ENCODE data around the gene FTO. TPM values are rescaled to one million over a fixed set of nuclear protein-coding genes. Genes with fewer than 3 reads are reported as not detected.
A peak's percentile ranks its signal among the peaks of the same experiment; 100 is the strongest.

FTO gene
- total and polyA plus RNA-seq, 2 of the 13 experiments (the other 11 are each of a cell fraction or from before 2014, with no cell fraction given), result 41.6 to 55.8 TPM

- TF ChIP-seq DDIT3 (CRISPR knock-in tag; IDR thresholded peaks at IDR 0.05), result no peak
- no peak for TF ChIP-seq ZMYM4 (CRISPR knock-in tag; IDR thresholded peaks at IDR 0.05)
- no peak for TF ChIP-seq ZNF703 (CRISPR knock-in tag; IDR thresholded peaks at IDR 0.05; ENCODE audit: borderline replicate concordance)
- TF ChIP-seq ZNF816 (CRISPR knock-in tag; IDR thresholded peaks at IDR 0.05; ENCODE audit: borderline replicate concordance), result no peak
- 0 out of 2 replicates have a peak, but pooled peaks have one; percentile 8 for TF ChIP-seq ZFP82 (CRISPR knock-in tag; IDR thresholded peaks at IDR 0.05; ENCODE audit: borderline replicate concordance)
- no peak for TF ChIP-seq ZNF30 (CRISPR knock-in tag; IDR thresholded peaks at IDR 0.05)
- TF ChIP-seq ZFP37 (CRISPR knock-in tag; IDR thresholded peaks at IDR 0.05; ENCODE audit: borderline replicate concordance), result no peak
- TF ChIP-seq NFIC (IDR thresholded peaks at IDR 0.05; ENCODE audit: low read length), result no peak
- TF ChIP-seq ZNF781 (CRISPR knock-in tag; IDR thresholded peaks at IDR 0.05; ENCODE audit: borderline replicate concordance, not compliant biosample characterization), result no peak
- no peak for TF ChIP-seq ZNF512 (CRISPR knock-in tag; IDR thresholded peaks at IDR 0.05)
- TF ChIP-seq SOX5 (CRISPR knock-in tag; IDR thresholded peaks at IDR 0.05; ENCODE audit: borderline replicate concordance), result no peak
- TF ChIP-seq MAFF (IDR thresholded peaks at IDR 0.05; ENCODE audit: low read depth, low read length), result no peak
- TF ChIP-seq SALL1 (CRISPR knock-in tag; IDR thresholded peaks at IDR 0.05), result no peak
- TF ChIP-seq ZNF354B (CRISPR knock-in tag; IDR thresholded peaks at IDR 0.05), result no peak
- no peak for TF ChIP-seq TFDP2 (CRISPR knock-in tag; IDR thresholded peaks at IDR 0.05)
- TF ChIP-seq ZNF607 (CRISPR knock-in tag; IDR thresholded peaks at IDR 0.05; ENCODE audit: borderline replicate concordance), result no peak
- TF ChIP-seq ZNF790 (CRISPR knock-in tag; IDR thresholded peaks at IDR 0.05; ENCODE audit: borderline replicate concordance), result no peak
- no peak for TF ChIP-seq ZNF20 (CRISPR knock-in tag; IDR thresholded peaks at IDR 0.05)
- no peak for TF ChIP-seq SRF (IDR thresholded peaks at IDR 0.05; ENCODE audit: low read depth, low read length)
- 0 out of 2 replicates have a peak, but pooled peaks have one; percentile 49 for TF ChIP-seq ZNF138 (CRISPR knock-in tag; IDR thresholded peaks at IDR 0.05; ENCODE audit: low read depth)
- no peak for TF ChIP-seq USF2 (IDR thresholded peaks at IDR 0.05; ENCODE audit: low read depth, low read length)
- no peak for TF ChIP-seq USF2 (CRISPR knock-in tag; IDR thresholded peaks at IDR 0.05; ENCODE audit: borderline replicate concordance)
- TF ChIP-seq ZNF841 (CRISPR knock-in tag; IDR thresholded peaks at IDR 0.05; ENCODE audit: borderline replicate concordance), result no peak
Observed at GRCh38 chr16:54164789-54165173, 460.8 kb downstream of the FTO start (continued).
